Kidney (tissue), 14 donors: ENCODE data around the gene ABCF1. TPM values are rescaled to one million over a fixed set of nuclear protein-coding genes. Genes with fewer than 3 reads are reported as not detected.

ENCODE experiments used
- DNase-seq, 5 donors: peaks; one replicate each; pipeline ENCODE4 v3.0.0-alpha.2; 2013 to 2020
- FAIRE-seq: peaks from 2 replicates; lab custom pipeline; 2012; peaks lifted over from hg19 to GRCh38; lab: Jason Lieb, UNC
- H3K27ac ChIP-seq, 2 donors: one replicate each; pipeline ENCODE4 v1.7.0; 2013; ENCODE audit warnings: low read depth in 2 of 2, low read length in 2 of 2, inconsistent platforms in 1 of 2
- H3K27me3 ChIP-seq: one replicate; pipeline ENCODE4 v1.7.1; 2013; ENCODE audit warnings: low read length, inconsistent platforms; ENCODE audit not compliant: control insufficient read depth, insufficient read depth
- H3K36me3 ChIP-seq, 3 donors: one replicate each; pipeline versions ENCODE4 v1.7.0 to v1.7.1; 2013; ENCODE audit warnings: low read length in 3 of 3, control low read depth in 1 of 3, inconsistent platforms in 1 of 3; ENCODE audit not compliant: insufficient read depth in 3 of 3, control insufficient read depth in 2 of 3
- H3K4me1 ChIP-seq, 3 donors: one replicate each; pipeline versions ENCODE4 v1.7.0 to v1.7.1; 2013; ENCODE audit warnings: low read length in 3 of 3, inconsistent platforms in 1 of 3, low read depth in 1 of 3; ENCODE audit not compliant: control insufficient read depth in 2 of 3, insufficient read depth in 2 of 3
- H3K4me3 ChIP-seq, 3 donors: one replicate each; pipeline versions ENCODE4 v1.7.0 to v1.8.1; 2013; ENCODE audit warnings: low read length in 3 of 3, control low read depth in 1 of 3, inconsistent platforms in 1 of 3
- H3K9ac ChIP-seq, 3 donors: one replicate each; pipeline versions ENCODE4 v1.7.0 to v1.7.1; 2013; ENCODE audit warnings: low read length in 3 of 3, control low read depth in 1 of 3, inconsistent platforms in 1 of 3
- H3K9me3 ChIP-seq, 3 donors: one replicate each; pipeline versions ENCODE4 v1.7.0 to v1.7.1; 2013; ENCODE audit warnings: low read length in 3 of 3, control low read depth in 1 of 3, inconsistent platforms in 1 of 3; ENCODE audit not compliant: control insufficient read depth in 2 of 3, insufficient read depth in 1 of 3
- intact Hi-C: fragments of 100-400 bp; cut with DNase I; formaldehyde crosslinking; loops from one replicate; pipeline ENCODE4 v1.11.1; 2022
- polyA plus RNA-seq: library from polyadenylated mRNA; stranded (reverse); fragments of 350-450 nt; fragmentation: Illumina TruSeq; extraction: RNeasy Lipid Tissue Mini Kit (QIAGEN cat#74804); gene quantifications from one replicate; pipeline ENCODE4 v1.2.3, GENCODE V29; 2014; ENCODE audit warnings: low read depth, low replicate concordance; ENCODE audit not compliant: insufficient read depth
- total RNA-seq: library from RNA; stranded (reverse); fragmentation: NEBNext Ultra II Directional; extraction: Animal tissue kit (Norgen Biotek cat#: 25700); gene quantifications from one replicate; pipeline ENCODE4 v1.2.1, GENCODE V29; 2021
- TF ChIP-seq, protein P1 (sequence below): IDR thresholded peaks from 3 replicates; pipeline ENCODE4 v1.5.1; 2012; ENCODE audit warnings: mild to moderate bottlenecking, moderate library complexity, borderline replicate concordance; ENCODE audit not compliant: insufficient read depth; ENCODE audit errors: extremely low read depth
- donor health status: control.
- donor health status: control.
- donor health status: control.
- donor health status: control.
- donor health status: control.
- donor health status: DM: yes; HTN: yes; CAD: no.
- donor health status: Normal renal cell carcinoma (clear cell type).

ABCF1 gene
- total and polyA plus RNA-seq, 2 donors from 2014 or later = 32.9 to 47.2 TPM

DNA sequence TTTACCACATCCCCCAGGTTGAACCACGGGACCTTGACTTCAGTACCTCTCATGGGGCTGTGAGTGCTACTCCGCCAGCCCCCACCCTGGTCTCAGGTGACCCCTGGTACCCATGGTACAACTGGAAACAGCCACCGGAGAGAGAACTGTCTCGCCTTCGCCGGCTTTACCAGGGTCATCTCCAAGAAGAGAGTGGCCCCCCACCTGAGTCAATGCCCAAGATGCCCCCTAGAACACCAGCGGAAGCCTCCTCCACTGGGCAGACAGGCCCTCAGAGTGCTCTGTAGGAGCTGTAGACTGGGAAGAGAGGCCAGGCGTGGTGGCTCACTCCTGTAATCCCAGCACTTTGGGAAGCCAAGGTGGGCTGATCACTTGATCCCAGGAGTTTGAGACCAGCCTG lies 54.3 kb downstream of the ABCF1 start:
- no peaks in the 10 kb centered on the region for H3K27me3 ChIP-seq
- TF ChIP-seq, protein P1, sequence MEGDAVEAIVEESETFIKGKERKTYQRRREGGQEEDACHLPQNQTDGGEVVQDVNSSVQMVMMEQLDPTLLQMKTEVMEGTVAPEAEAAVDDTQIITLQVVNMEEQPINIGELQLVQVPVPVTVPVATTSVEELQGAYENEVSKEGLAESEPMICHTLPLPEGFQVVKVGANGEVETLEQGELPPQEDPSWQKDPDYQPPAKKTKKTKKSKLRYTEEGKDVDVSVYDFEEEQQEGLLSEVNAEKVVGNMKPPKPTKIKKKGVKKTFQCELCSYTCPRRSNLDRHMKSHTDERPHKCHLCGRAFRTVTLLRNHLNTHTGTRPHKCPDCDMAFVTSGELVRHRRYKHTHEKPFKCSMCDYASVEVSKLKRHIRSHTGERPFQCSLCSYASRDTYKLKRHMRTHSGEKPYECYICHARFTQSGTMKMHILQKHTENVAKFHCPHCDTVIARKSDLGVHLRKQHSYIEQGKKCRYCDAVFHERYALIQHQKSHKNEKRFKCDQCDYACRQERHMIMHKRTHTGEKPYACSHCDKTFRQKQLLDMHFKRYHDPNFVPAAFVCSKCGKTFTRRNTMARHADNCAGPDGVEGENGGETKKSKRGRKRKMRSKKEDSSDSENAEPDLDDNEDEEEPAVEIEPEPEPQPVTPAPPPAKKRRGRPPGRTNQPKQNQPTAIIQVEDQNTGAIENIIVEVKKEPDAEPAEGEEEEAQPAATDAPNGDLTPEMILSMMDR = no peak
- FAIRE-seq (no peak), DNase-seq (no peak)
- H3K36me3 ChIP-seq = peaks cover 14 to 20% (median 19%) of the 10 kb centered on the region in 3 donors
- H3K9ac ChIP-seq = no peak overlapping the region
- H3K4me3 ChIP-seq = no peak overlapping the region
- H3K27ac ChIP-seq = no peak overlapping the region
- H3K9me3 ChIP-seq = no peaks in the 10 kb centered on the region
- intact Hi-C loops = no loop called here
- peaks cover 0 to 11% (median 4%) of the 10 kb centered on the region in 3 donors for H3K4me1 ChIP-seq

DNA sequence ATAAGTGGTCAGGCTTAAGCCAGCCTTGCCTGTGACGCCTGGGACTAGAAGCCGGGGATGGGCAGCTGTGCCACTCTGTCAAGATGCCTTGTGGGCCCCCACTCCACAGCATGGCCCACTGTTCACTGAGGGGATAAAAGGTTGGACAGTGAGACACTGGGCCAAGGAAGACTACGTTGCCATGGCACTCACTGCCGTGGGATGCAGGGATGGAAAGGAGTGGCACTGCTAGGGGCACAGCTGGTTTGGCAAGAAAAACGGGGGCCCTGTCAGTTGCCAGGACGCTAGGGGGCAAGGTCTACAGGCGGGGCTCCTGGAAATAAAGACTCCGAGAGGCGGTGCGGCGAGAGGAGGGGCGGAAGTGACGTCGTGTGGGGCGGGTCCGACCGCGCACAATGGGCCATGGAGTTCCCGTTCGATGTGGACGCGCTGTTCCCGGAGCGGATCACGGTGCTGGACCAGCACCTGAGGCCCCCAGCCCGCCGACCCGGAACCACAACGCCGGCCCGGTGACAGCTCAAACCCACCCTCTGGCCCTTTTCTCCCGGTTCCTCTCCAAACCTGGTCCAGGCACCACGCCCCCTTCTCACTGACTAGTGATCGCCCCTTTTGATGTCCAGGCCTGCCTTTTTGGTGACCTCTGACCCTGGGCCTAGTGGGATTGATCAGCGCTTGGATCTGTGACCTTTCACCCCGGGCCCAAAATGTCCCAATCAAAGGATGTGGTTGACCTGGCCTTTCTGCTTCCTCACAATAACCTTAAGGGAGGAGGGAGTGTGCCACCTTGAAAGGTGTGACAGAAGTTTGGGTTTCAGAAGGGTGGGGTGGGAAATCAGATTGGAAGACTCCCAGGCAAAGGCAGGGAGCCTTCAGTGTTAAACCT lies 55.5 kb downstream of the ABCF1 start, which contains the start of gene ATAT1:
ATAT1 (plus strand) TSS at position 391 of the 883 bp plus-strand sequence.
- H3K9me3 ChIP-seq = no peaks in the 10 kb centered on the region
- H3K27me3 ChIP-seq = no peaks in the 10 kb centered on the region
- DNase-seq (peak; percentile 88 to 96 (median 93)), FAIRE-seq (no peak)
- intact Hi-C loops = no loop called here
- H3K27ac ChIP-seq = peak within 1 kb of the TSS; percentile 89 to 92
- H3K9ac ChIP-seq = peak within 1 kb of the TSS; percentile 61 to 87 (median 85)
- H3K4me3 ChIP-seq = peak within 1 kb of the TSS; percentile 75 to 87 (median 85)
- H3K36me3 ChIP-seq = peaks cover 14 to 19% (median 14%) of the 10 kb centered on the region in 3 donors
- H3K4me1 ChIP-seq = peaks cover 0 to 11% (median 4%) of the 10 kb centered on the region in 3 donors
- TF ChIP-seq, protein P1 = peak; percentile 50

DNA sequence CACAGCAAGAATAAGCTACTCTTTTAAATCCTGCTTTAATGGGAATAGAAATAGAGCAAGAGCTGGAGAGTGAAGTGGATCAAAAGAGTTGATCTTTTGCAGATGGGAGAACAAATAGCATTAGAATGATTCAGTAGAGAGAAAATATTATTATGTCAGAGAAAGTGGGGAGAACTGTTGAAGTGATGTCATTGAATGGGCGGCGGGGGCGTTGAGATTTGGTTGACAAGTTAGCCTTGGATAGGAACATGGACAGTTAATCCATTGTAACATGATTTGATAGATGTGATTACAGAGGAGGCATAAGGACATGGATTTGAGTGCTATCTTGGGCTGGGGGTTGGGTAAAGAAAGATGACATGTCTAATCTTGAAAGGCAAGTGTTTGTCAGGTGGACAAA lies 64.6 kb downstream of the ABCF1 start:
- DNase-seq (no peak), FAIRE-seq (no peak)
- Histone ChIP-seq H3K9me3 (no peaks in the 10 kb centered on the region), H3K36me3 (peaks cover 3 to 12% (median 5%) of the 10 kb centered on the region in 3 donors), H3K27ac (no peak overlapping the region), H3K4me3 (no peak overlapping the region), H3K9ac (no peak overlapping the region), H3K4me1 (no peaks in the 10 kb centered on the region), H3K27me3 (no peaks in the 10 kb centered on the region)
- TF ChIP-seq, protein P1 = no peak
- intact Hi-C loops = no loop called here
